AG04449 (cell line): Measurements from ENCODE around the gene EOMES.

Experiments
- CTCF ChIA-PET: fragments of 350-600 bp; formaldehyde crosslinking; extraction: SDS; loops from one replicate; lab custom pipeline; 2021; ENCODE audit warnings: antibody characterized with exemption; lab: Yijun Ruan, JAX
- POLR2A ChIA-PET: fragments of 400-600, 350-600 bp; formaldehyde crosslinking; extraction: SDS; loops from one replicate; lab custom pipeline; 2020; ENCODE audit warnings: antibody characterized with exemption, inconsistent platforms; lab: Yijun Ruan, JAX
- DNase-seq: peaks from one replicate; pipeline ENCODE4 v3.0.0-alpha.2; 2010; ENCODE audit warnings: low read depth, low spot score
- H3K4me3 ChIP-seq: 2 replicates; pipeline ENCODE4 v1.5.1; 2011; ENCODE audit warnings: low read depth, mild to moderate bottlenecking, control low read depth, low read length
- CTCF ChIP-seq: IDR thresholded peaks from one replicate; pipeline ENCODE4 v1.5.1; 2011; ENCODE audit warnings: mild to moderate bottlenecking, moderate library complexity, low read length, control low read depth, inconsistent platforms; ENCODE audit not compliant: insufficient read depth; ENCODE audit errors: missing control alignments

The EOMES gene

GRCh38 chr3:27746838-27747237 is 24.7 kb upstream of the EOMES start:
- POLR2A ChIA-PET, result no interaction called here
- no peak overlapping the region for H3K4me3 ChIP-seq
- CTCF ChIA-PET, result no interaction called here
- no peak for TF ChIP-seq CTCF
- DNase-seq, result no peak

GRCh38 chr3:27740854-27741253 is 18.7 kb upstream of the EOMES start:
- CTCF ChIA-PET, result interaction anchor here (0.7 to 1.2 kb wide), 2 partner anchors 13 to 29 kb away, joined by 3 read pairs; no protein-coding TSS in a partner anchor
- TF ChIP-seq CTCF, result no peak
- DNase-seq, result no peak
- POLR2A ChIA-PET, result no interaction called here
- no peak overlapping the region for H3K4me3 ChIP-seq

- no peak for DNase-seq
- no peak overlapping the region for H3K4me3 ChIP-seq
- TF ChIP-seq CTCF, result no peak
- ChIA-PET CTCF (interaction anchor here (1.4 kb wide), 1 partner anchor 26 kb away, joined by 4 read pairs; no protein-coding TSS in a partner anchor), POLR2A (no interaction called here)
Measured at GRCh38 chr3:27737091-27737490, 15.0 kb upstream of the EOMES start.

- CTCF ChIA-PET, result interaction anchor here (1.2 kb wide), 1 partner anchor 51 kb away, joined by 3 read pairs; no protein-coding TSS in a partner anchor
- no peak for TF ChIP-seq CTCF
- DNase-seq, result no peak
- no peak overlapping the region for H3K4me3 ChIP-seq
- POLR2A ChIA-PET, result no interaction called here
Measured at GRCh38 chr3:27730774-27731659, 8.9 kb upstream of the EOMES start.

- DNase-seq, result no peak
- no peak for TF ChIP-seq CTCF
- POLR2A ChIA-PET, result no interaction called here
- CTCF ChIA-PET, result interaction anchor here (3.5 kb wide), 1 partner anchor 18 kb away, joined by 21 read pairs; no protein-coding TSS in a partner anchor
- no peak overlapping the region; the same call in 1 of the 2 replicates for H3K4me3 ChIP-seq
Measured at GRCh38 chr3:27729748-27730611, 7.9 kb upstream of the EOMES start.

- POLR2A ChIA-PET, result no interaction called here
- no peak for TF ChIP-seq CTCF
- DNase-seq, result no peak
- no peak overlapping the region for H3K4me3 ChIP-seq
- CTCF ChIA-PET, result interaction anchor here (3.5 kb wide), 1 partner anchor 17 kb away, joined by 21 read pairs; no protein-coding TSS in a partner anchor
Measured at GRCh38 chr3:27729325-27729724, 7.2 kb upstream of the EOMES start.
